ENCODE results near the gene C16orf82.

The C16orf82 gene

DNA sequence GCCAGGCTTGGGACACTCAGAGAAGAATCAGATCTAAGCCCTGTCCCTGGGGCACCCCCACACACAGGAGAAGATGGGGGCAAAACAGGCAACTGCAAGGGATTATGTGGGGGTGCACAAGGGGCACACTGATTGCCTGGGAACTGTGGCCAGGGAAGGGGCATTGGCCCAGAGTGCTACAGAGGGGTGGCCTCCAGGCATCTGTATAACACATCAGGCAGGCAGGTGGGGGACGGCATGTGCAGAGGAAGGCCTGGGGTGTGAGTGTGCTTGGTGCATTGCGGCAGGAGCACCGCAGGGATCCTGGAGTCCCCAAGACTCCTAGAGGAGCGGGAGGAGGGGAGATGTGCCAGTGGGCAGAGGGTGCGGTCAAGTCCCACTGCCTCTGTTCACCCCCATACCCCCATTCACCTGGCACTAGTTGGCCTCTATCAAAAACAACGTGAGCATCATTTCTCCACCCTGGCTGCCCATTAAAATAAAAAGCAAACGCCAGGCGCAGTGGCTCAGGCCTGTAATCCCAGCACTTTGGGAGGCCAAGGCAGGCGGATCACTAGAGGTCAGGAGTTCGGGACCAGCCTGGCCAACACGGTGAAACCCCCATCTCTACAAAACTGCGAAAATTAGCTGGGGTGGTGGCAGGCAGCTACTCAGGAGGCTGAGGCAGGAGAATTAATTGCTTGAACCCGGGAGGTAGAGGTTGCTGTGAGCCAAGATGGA, 41.5 kb downstream of the C16orf82 start:
- Mint-ChIP-seq H3K9me3 (no peaks in the 10 kb centered on the region), H3K4me3 (peak overlapping the region; percentile 25), H3K36me3 (no peaks in the 10 kb centered on the region), H3K4me1 (peaks cover 25% of the 10 kb centered on the region), H3K27me3 (peaks cover 17% of the 10 kb centered on the region), H3K27ac (peak overlapping the region; percentile 54)
- ATAC-seq, result no peak

- Mint-ChIP-seq H3K36me3 (no peaks in the 10 kb centered on the region), H3K9me3 (no peaks in the 10 kb centered on the region), H3K4me3 (peak overlapping the region; percentile 56), H3K27me3 (peaks cover 17% of the 10 kb centered on the region), H3K4me1 (peaks cover 33% of the 10 kb centered on the region), H3K27ac (peak overlapping the region; percentile 54)
- ATAC-seq, result no peak
Measured at GRCh38 chr16:27108826-27109665, 42.3 kb downstream of the C16orf82 start.

- H3K27me3 Mint-ChIP-seq, result peaks cover 17% of the 10 kb centered on the region
- H3K9me3 Mint-ChIP-seq, result no peaks in the 10 kb centered on the region
- H3K4me1 Mint-ChIP-seq, result peaks cover 37% of the 10 kb centered on the region
- H3K27ac Mint-ChIP-seq, result peak overlapping the region; percentile 54
- peak overlapping the region; percentile 56 for H3K4me3 Mint-ChIP-seq
- H3K36me3 Mint-ChIP-seq, result no peaks in the 10 kb centered on the region
- ATAC-seq, result peak; percentile 68
Measured at GRCh38 chr16:27109666-27110523, 43.2 kb downstream of the C16orf82 start.

- Mint-ChIP-seq H3K4me3 (no peak overlapping the region), H3K4me1 (peaks cover 37% of the 10 kb centered on the region), H3K9me3 (no peaks in the 10 kb centered on the region), H3K27me3 (peaks cover 17% of the 10 kb centered on the region), H3K27ac (no peak overlapping the region), H3K36me3 (no peaks in the 10 kb centered on the region)
- no peak for ATAC-seq
Measured at GRCh38 chr16:27110524-27110896, 43.8 kb downstream of the C16orf82 start.

DNA sequence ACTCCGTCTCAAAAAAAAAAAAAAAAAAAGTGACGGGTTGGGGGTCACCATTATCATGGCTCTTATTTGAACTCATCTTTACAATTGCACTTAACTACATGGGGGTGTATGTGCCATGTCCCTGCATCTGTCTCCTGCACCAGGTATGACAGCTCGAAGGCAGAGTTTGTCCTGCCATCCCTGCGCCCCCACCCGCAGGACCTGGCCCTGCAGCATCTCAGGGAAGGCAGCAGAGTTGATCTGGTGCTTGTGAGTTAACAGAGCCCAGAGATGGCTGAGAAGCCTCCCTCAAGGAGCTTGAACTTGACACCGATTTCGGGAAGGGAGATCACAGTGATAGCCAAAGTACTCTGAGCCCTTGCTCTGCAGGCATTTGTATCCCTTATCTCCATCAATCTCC, 44.8 kb downstream of the C16orf82 start:
- Mint-ChIP-seq H3K4me1 (peaks cover 37% of the 10 kb centered on the region), H3K9me3 (no peaks in the 10 kb centered on the region), H3K27me3 (peaks cover 11% of the 10 kb centered on the region), H3K4me3 (no peak overlapping the region), H3K27ac (no peak overlapping the region), H3K36me3 (no peaks in the 10 kb centered on the region)
- no peak for ATAC-seq

DNA sequence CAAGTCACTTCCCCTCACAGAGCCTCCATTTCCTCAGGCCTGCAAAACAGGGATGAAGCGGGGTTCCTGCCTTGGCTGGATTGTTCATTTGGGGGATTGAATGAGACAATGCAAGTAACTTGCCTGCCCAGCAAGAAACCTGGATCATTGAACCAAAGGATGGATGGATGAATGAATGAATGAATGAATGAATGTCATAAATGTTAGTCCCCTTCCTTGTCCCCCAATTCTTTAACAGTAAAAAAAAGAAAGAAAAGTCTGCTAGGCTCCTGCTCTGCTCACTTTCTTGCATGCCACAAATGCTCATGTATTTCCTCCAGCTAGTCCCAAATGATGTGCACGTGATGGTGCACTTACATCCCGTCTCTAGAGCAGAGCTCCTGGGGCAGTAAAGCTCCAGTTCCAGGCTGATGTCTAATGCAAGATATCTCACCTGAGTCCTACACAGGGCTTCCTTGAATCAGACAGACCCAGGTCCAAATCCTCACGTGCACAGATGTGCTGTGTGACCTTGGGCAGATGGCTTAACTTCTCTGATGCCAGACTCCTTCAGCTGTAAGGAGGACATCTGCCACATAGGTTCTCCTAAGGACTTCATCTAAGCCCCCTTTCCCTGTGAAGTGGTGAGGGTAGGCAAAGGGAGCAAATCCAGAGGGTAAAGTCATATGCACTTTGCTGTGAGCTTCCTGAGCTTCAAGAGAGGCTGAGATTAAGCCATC, 45.5 kb downstream of the C16orf82 start:
- H3K36me3 Mint-ChIP-seq, result no peaks in the 10 kb centered on the region
- no peaks in the 10 kb centered on the region for H3K9me3 Mint-ChIP-seq
- H3K4me1 Mint-ChIP-seq, result peaks cover 37% of the 10 kb centered on the region
- peaks cover 9% of the 10 kb centered on the region for H3K27me3 Mint-ChIP-seq
- H3K27ac Mint-ChIP-seq, result no peak overlapping the region
- H3K4me3 Mint-ChIP-seq, result no peak overlapping the region
- ATAC-seq, result no peak

- no peaks in the 10 kb centered on the region for H3K27me3 Mint-ChIP-seq
Measured at GRCh38 chr16:27113341-27113841, 46.7 kb downstream of the C16orf82 start.

DNA sequence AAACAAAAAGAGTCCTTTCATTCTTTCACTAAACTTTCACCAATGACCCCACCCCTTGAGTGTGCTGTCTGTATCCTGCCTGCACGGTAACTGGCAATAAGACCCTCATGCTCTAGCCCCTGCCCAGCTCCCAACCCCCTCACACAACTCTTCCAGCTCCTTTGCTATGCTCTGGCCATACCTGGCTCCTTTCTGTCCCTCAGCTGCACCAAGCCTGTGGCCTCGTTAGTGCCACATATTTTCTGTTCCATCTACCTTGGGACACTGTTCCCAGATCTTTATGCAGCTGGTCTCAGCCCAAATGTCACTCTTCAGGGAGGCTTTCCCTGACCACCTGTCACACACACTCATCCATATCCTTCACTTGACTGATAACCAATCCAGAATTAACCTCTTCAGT, 47.3 kb downstream of the C16orf82 start:
- Mint-ChIP-seq H3K27me3 (no peaks in the 10 kb centered on the region), H3K36me3 (no peaks in the 10 kb centered on the region), H3K4me1 (peaks cover 37% of the 10 kb centered on the region), H3K27ac (peak overlapping the region; percentile 80), H3K4me3 (no peak overlapping the region), H3K9me3 (no peaks in the 10 kb centered on the region)
- ATAC-seq, result no peak

More at GRCh38 chr16:27113341-27113841, 46.7 kb downstream of the C16orf82 start:
- Mint-ChIP-seq H3K27ac (peak overlapping the region; percentile 80), H3K4me1 (peaks cover 38% of the 10 kb centered on the region), H3K36me3 (no peaks in the 10 kb centered on the region), H3K4me3 (peak overlapping the region; percentile 46), H3K9me3 (no peaks in the 10 kb centered on the region)
- peak; percentile 95 for ATAC-seq

DNA sequence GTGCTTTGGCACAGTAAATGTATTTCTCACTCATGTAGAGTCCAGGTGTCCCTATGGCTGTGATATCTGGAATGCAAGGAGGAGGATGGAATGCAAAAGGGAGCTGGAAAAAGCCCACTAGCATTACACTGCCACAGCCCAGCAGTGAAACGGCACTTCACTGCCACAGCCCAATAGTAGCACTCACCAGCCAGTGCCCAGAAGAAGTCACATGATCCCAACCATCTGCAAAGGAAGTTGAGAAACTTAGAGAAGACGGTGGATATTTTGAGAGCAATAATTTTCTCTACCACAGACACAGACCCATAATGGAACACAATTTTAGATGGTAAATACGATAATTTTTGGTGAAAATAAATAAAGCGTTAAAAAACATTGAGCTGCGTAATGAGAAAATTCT, 51.8 kb downstream of the C16orf82 start:
- H3K4me1 Mint-ChIP-seq, result peaks cover 13% of the 10 kb centered on the region
- ATAC-seq, result no peak
- H3K27me3 Mint-ChIP-seq, result peaks cover 9% of the 10 kb centered on the region
- no peak overlapping the region for H3K4me3 Mint-ChIP-seq
- H3K36me3 Mint-ChIP-seq, result no peaks in the 10 kb centered on the region
- H3K9me3 Mint-ChIP-seq, result peaks cover 10% of the 10 kb centered on the region
- H3K27ac Mint-ChIP-seq, result no peak overlapping the region
